ENCODE results near the gene DNER.

Gene DNER

GRCh38 chr2:229666811-229667210 is 47.5 kb downstream of the DNER start:
- TF ChIP-seq, protein P1, sequence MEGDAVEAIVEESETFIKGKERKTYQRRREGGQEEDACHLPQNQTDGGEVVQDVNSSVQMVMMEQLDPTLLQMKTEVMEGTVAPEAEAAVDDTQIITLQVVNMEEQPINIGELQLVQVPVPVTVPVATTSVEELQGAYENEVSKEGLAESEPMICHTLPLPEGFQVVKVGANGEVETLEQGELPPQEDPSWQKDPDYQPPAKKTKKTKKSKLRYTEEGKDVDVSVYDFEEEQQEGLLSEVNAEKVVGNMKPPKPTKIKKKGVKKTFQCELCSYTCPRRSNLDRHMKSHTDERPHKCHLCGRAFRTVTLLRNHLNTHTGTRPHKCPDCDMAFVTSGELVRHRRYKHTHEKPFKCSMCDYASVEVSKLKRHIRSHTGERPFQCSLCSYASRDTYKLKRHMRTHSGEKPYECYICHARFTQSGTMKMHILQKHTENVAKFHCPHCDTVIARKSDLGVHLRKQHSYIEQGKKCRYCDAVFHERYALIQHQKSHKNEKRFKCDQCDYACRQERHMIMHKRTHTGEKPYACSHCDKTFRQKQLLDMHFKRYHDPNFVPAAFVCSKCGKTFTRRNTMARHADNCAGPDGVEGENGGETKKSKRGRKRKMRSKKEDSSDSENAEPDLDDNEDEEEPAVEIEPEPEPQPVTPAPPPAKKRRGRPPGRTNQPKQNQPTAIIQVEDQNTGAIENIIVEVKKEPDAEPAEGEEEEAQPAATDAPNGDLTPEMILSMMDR (IDR thresholded peaks at IDR 0.05; ENCODE audit: low read depth, low read length): no peak
- DNase-seq (ENCODE audit: extremely low read depth, low read depth): no peak

DNA sequence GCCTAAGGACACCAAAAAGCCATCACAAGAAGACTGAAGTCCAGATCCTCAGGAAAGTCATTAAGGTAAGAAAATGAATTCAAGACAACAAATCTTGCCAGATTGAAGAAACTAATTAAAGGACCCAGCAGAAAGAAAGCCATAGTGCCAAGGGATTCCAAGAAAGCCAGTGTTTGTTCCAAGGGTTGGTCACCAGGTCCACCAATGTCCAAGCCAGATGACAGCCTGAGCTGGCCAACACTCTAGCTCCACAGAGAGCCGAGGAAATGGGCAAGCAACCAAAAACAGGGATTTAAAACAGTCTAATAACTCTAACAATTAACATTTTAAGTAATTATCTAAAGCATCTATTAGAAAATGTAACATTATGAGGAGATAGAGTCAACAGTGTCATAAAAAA is 49.2 kb downstream of the DNER start:
- DNase-seq (ENCODE audit: extremely low read depth, low read depth): no peak
- TF ChIP-seq, protein P1 (IDR thresholded peaks at IDR 0.05; ENCODE audit: low read depth, low read length): no peak

- TF ChIP-seq, protein P1 (IDR thresholded peaks at IDR 0.05; ENCODE audit: low read depth, low read length): no peak
- no peak for DNase-seq (ENCODE audit: extremely low read depth, low read depth)
Measured at GRCh38 chr2:229661478-229661877, 52.9 kb downstream of the DNER start.

- TF ChIP-seq, protein P1 (IDR thresholded peaks at IDR 0.05; ENCODE audit: low read depth, low read length): no peak
- no peak for DNase-seq (ENCODE audit: extremely low read depth, low read depth)
Measured at GRCh38 chr2:229660951-229661350, 53.4 kb downstream of the DNER start.

GRCh38 chr2:229660391-229660790 is 54.0 kb downstream of the DNER start:
- DNase-seq (ENCODE audit: extremely low read depth, low read depth): no peak

DNA sequence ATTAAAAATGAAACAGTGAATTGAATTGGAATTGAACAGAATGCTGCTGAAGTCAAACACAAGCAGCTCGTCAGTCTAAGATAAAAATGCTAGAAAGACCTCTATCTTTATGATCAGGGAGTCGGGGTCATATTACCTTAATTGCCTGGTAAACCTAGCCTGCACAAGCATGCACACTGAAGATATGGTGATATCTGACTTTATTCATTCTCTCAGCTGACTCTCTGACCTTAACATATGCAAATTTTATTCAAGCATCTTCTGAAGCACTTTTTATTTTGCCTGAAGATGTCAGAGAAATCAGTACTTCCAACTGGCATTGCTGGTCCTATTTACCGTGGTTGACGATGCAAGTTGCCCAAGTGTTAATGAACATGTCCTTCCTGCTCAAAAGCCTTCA is 56.4 kb downstream of the DNER start:
- DNase-seq (ENCODE audit: extremely low read depth, low read depth): no peak
- TF ChIP-seq, protein P1 (IDR thresholded peaks at IDR 0.05; ENCODE audit: low read depth, low read length): no peak

More at GRCh38 chr2:229660391-229660790, 54.0 kb downstream of the DNER start:
- TF ChIP-seq, protein P1 (IDR thresholded peaks at IDR 0.05; ENCODE audit: low read depth, low read length): no peak

DNA sequence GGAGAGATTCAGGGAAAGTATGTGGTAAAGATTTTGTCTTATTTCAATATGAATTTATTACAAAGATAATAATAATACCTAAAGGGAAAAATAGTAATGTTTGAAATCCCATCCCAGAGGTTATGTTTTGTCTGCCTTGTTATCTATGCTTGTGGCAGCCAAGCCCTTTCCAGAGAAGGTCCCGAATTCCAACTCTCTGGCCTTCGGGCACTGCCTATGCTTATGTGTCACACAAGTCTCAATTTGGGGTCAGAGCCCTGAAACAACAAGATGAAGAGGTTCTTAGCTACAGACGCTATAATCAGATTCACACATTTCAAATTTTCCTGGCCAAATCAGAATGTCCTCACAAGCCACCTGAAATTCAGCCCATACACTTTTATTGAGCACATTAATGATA is 59.9 kb downstream of the DNER start:
- DNase-seq (ENCODE audit: extremely low read depth, low read depth): no peak
- TF ChIP-seq, protein P1 (IDR thresholded peaks at IDR 0.05; ENCODE audit: low read depth, low read length): no peak
